Adrenal gland (tissue), 5 donors: ENCODE data around the gene RGS6.

ENCODE experiments used
- POLR2A ChIP-seq, 2 donors: fragments of 450-650 bp; IDR thresholded peaks; one replicate each; pipeline ENCODE4 v1.6.1; 2017; ENCODE audit warnings: antibody characterized with exemption in 2 of 2, mild to moderate bottlenecking in 2 of 2, moderate library complexity in 1 of 2
- TF ChIP-seq, protein P1 (sequence below), 6 experiments: fragments of 450-650 bp in 4 of 6; fragments of 200-600 bp in 2 of 6; sonication (generic) in 1 of 6; IDR thresholded peaks; 1 replicate in 5 of 6; 2 replicates in 1 of 6; pipeline versions ENCODE4 v1.5.1 to v1.8.0; 2016 to 2021; ENCODE audit warnings: antibody characterized with exemption in 6 of 6, mild to moderate bottlenecking in 2 of 6, moderate library complexity in 1 of 6
- donor health status: DM: no; HTN: no; CAD: no.

DNA sequence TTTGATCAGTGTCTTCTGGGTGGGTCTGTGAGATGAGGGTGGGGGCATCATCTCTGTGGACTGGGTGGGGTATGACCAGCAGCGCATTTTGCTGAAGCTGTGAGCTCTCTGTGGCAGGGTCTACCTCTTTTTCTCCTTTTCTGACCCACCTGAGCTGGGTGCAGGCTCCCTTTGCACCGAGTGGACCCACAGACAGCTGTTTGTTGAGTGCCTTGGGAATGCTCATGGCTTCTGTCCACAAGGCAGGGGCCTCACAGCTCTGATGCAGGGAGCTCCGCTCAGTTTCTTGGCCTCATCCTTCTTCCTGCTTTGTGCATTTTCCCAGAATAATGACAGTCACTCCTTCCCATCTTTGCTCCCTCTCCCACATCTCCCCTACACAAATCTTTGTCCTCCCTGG lies 581.1 kb downstream of the RGS6 start:
- TF ChIP-seq, protein P1, sequence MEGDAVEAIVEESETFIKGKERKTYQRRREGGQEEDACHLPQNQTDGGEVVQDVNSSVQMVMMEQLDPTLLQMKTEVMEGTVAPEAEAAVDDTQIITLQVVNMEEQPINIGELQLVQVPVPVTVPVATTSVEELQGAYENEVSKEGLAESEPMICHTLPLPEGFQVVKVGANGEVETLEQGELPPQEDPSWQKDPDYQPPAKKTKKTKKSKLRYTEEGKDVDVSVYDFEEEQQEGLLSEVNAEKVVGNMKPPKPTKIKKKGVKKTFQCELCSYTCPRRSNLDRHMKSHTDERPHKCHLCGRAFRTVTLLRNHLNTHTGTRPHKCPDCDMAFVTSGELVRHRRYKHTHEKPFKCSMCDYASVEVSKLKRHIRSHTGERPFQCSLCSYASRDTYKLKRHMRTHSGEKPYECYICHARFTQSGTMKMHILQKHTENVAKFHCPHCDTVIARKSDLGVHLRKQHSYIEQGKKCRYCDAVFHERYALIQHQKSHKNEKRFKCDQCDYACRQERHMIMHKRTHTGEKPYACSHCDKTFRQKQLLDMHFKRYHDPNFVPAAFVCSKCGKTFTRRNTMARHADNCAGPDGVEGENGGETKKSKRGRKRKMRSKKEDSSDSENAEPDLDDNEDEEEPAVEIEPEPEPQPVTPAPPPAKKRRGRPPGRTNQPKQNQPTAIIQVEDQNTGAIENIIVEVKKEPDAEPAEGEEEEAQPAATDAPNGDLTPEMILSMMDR (IDR thresholded peaks at IDR 0.05) = no peak
- TF ChIP-seq POLR2A (IDR thresholded peaks at IDR 0.05) = no peak
